ENCODE results near the gene DDX6. TPM values are rescaled to one million over a fixed set of nuclear protein-coding genes. Genes with fewer than 3 reads are reported as not detected.

The DDX6 gene
- polyA plus RNA-seq, 1 of the 3 experiments (the other 2 are of a cell fraction): 7.9 TPM

DNA sequence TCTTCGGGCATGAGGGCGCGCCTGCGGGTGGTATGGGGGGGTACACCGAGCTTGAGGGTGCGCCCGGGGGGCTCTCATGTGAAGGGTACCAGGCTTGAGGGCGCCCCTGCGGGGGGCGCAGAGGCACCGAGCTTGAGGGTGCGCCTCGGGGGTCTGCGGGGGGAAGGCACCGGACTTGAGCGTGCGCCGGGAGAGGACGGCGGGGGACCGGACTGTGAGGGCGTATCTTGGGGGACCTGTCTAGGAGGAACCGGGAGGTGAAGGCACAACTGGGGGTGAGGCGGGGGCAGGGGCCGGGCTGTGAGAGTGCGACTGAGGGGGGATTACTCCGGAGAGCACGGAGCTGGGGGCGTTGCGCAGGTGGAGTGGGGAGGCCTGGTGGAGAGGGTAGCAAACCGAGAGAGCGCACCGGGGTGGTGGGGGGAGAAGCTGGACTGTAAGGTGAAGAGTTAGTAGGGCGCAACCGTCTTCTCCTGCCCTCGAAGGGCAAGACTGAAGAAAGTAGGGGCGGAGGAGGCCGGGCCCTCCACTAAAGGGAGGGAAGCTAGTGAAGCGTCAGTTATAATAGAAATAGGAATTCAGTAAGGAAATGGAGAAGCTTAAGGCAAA is 1.1 kb upstream of the DDX6 start:
- Histone ChIP-seq H3K79me2 (ENCODE audit: insufficient read depth) (peaks cover 44% of the 10 kb centered on the region), H3K9me3 (no peaks in the 10 kb centered on the region), H3K36me3 (replicated peaks in 1 of 2; ENCODE audit: control insufficient read depth in 1 of 2, insufficient read depth in 2 of 2, low read length in 1 of 2) (no peaks in the 10 kb centered on the region), H3K27me3 (ENCODE audit: insufficient read depth) (no peaks in the 10 kb centered on the region), H3K4me3 (ENCODE audit: low read depth in 2 of 2, low read length in 1 of 2) (peak overlapping the region; percentile 71 to 90), H2AFZ (ENCODE audit: low read depth) (peak overlapping the region; percentile 85), H3K9me2 (no peaks in the 10 kb centered on the region), H3K27ac (ENCODE audit: low read depth in 2 of 2, low read length in 1 of 2) (peak overlapping the region; percentile 96 to 97), H3K4me2 (peak overlapping the region; percentile 91), H4K20me1 (ENCODE audit: insufficient read depth) (peaks cover 29% of the 10 kb centered on the region), H3K9ac (peak overlapping the region; percentile 100), H3F3A (replicated peaks; ENCODE audit: insufficient read depth) (peaks cover 11% of the 10 kb centered on the region), H3K4me1 (ENCODE audit: control insufficient read depth in 1 of 2, insufficient read depth in 2 of 2, low read depth in 1 of 2, low read length in 1 of 2) (peaks cover 4 to 14% of the 10 kb centered on the region in 2 experiments; a peak in 2 of 4 replicates)
- DNase-seq: peak; percentile 57
- TF ChIP-seq FOSL2 (IDR thresholded peaks at IDR 0.05; ENCODE audit: borderline replicate concordance, low read depth): no peak
- TF ChIP-seq, protein P1, sequence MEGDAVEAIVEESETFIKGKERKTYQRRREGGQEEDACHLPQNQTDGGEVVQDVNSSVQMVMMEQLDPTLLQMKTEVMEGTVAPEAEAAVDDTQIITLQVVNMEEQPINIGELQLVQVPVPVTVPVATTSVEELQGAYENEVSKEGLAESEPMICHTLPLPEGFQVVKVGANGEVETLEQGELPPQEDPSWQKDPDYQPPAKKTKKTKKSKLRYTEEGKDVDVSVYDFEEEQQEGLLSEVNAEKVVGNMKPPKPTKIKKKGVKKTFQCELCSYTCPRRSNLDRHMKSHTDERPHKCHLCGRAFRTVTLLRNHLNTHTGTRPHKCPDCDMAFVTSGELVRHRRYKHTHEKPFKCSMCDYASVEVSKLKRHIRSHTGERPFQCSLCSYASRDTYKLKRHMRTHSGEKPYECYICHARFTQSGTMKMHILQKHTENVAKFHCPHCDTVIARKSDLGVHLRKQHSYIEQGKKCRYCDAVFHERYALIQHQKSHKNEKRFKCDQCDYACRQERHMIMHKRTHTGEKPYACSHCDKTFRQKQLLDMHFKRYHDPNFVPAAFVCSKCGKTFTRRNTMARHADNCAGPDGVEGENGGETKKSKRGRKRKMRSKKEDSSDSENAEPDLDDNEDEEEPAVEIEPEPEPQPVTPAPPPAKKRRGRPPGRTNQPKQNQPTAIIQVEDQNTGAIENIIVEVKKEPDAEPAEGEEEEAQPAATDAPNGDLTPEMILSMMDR (IDR thresholded peaks at IDR 0.05): 0 out of 2 replicates have a peak, but pooled peaks have one; percentile 1
- POLR2A ChIA-PET: interaction anchor here (0.6 to 2.4 kb wide), 7 partner anchors 11 to 165 kb away, joined by 3 to 18 read pairs (median 4); no protein-coding TSS in a partner anchor
- 9% methylated on average over 32 of the region's 39 CpGs for WGBS (ENCODE audit: low lambda C conversion rate)
- CTCF ChIA-PET: interaction anchor here (0.8 to 9.5 kb wide), 17 partner anchors 12 to 249 kb away, joined by 3 to 101 read pairs (median 5); partner anchors contain the start of gene UPK2

DNA sequence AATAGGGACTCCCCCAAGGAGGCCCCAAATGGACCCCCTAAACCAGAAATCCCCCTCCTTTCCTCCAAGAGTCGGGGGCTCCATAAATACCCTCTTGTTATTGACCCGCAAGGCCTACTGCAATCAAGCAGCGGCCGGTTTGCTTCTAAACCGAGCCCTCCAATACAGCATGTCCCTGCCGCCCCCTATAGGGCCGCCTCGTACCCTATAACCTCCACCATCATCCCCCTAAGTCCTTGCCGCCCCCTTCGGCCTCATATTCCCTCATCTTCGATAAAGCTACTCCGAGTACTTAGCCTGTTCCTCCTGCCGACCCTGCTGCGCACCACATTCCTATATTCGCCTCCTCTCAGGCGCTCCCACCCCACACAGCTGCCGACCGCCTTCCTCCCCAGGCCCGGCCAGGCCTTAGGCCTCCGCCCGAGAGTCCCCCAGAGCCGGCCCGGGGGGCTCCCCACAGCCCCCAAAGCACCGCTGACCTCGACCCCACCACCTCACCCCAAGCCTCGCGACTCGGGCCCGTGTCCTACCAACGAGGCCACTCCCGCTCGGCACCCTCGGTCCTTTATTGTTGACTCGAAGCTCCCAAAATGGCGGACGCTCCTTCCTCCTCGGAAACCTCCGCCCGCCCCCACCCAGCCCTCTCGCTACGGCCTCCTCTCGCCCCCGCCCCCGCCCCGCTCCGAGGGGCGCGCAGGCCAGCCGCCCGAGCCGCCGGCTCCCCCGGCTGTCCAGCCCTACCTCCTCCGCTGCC is 430 bp downstream of the DDX6 start:
- H3K4me1 ChIP-seq (ENCODE audit: control insufficient read depth in 1 of 2, insufficient read depth in 2 of 2, low read depth in 1 of 2, low read length in 1 of 2): peaks cover 4 to 27% of the 10 kb centered on the region in 2 experiments; a peak in 2 of 4 replicates
- no peak for TF ChIP-seq RXRA (IDR thresholded peaks at IDR 0.05; ENCODE audit: borderline replicate concordance, low read depth)
- no peak for TF ChIP-seq CHD2 (IDR thresholded peaks at IDR 0.05; ENCODE audit: low read length, partially characterized antibody)
- TF ChIP-seq SIN3A (IDR thresholded peaks at IDR 0.05; ENCODE audit: borderline replicate concordance, low read depth, low read length): no peak
- no peak for TF ChIP-seq RCOR1 (IDR thresholded peaks at IDR 0.05; ENCODE audit: low read length)
- TF ChIP-seq, protein P2, sequence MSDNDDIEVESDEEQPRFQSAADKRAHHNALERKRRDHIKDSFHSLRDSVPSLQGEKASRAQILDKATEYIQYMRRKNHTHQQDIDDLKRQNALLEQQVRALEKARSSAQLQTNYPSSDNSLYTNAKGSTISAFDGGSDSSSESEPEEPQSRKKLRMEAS (IDR thresholded peaks at IDR 0.05; ENCODE audit: low read depth): peak; percentile 31; the same call in 1 of the 2 replicates
- no peak; the same call in 1 of the 2 replicates for TF ChIP-seq MXI1 (IDR thresholded peaks at IDR 0.05; ENCODE audit: low read depth, low read length)
- TF ChIP-seq NRF1 (IDR thresholded peaks at IDR 0.05; ENCODE audit: low read depth, low read length): no peak
- no peak for TF ChIP-seq MEF2A (IDR thresholded peaks at IDR 0.05; ENCODE audit: borderline replicate concordance, low read depth)
- no peak for TF ChIP-seq EP300 (IDR thresholded peaks at IDR 0.05; ENCODE audit: borderline replicate concordance in 1 of 2, low read depth in 1 of 2, low read length in 1 of 2)
- peak; percentile 54 for TF ChIP-seq RAD21 (IDR thresholded peaks at IDR 0.05; ENCODE audit: low read length)
- no peak; the same call in 1 of the 2 replicates for TF ChIP-seq POLR2AphosphoS5 (IDR thresholded peaks at IDR 0.05; ENCODE audit: low read depth, low read length)
- no peak for TF ChIP-seq NFIC (IDR thresholded peaks at IDR 0.05; ENCODE audit: borderline replicate concordance)
- TF ChIP-seq FOXJ3 (CRISPR knock-in tag; IDR thresholded peaks at IDR 0.05): no peak
- TF ChIP-seq TEAD4 (IDR thresholded peaks at IDR 0.05; ENCODE audit: borderline replicate concordance, insufficient read depth): no peak
- TF ChIP-seq GABPA (IDR thresholded peaks at IDR 0.05; ENCODE audit: low read depth): no peak
- TF ChIP-seq FOXM1 (IDR thresholded peaks at IDR 0.05; ENCODE audit: low read depth): no peak
- TF ChIP-seq, protein P1 (IDR thresholded peaks at IDR 0.05): peak; percentile 63
- peak; percentile 79 for DNase-seq
- no peaks in the 10 kb centered on the region for H3K27me3 ChIP-seq (ENCODE audit: insufficient read depth)
- 0% methylated on average over 25 of the region's 54 CpGs for WGBS (ENCODE audit: low lambda C conversion rate)
- H3F3A ChIP-seq (replicated peaks; ENCODE audit: insufficient read depth): peaks cover 13% of the 10 kb centered on the region
- no peaks in the 10 kb centered on the region for H3K9me3 ChIP-seq
- peak overlapping the region; percentile 100 for H3K9ac ChIP-seq
- H2AFZ ChIP-seq (ENCODE audit: low read depth): no peak overlapping the region
- peak overlapping the region; percentile 96 to 97 for H3K27ac ChIP-seq (ENCODE audit: low read depth in 2 of 2, low read length in 1 of 2)
- H3K4me2 ChIP-seq: peak overlapping the region; percentile 91
- H3K4me3 ChIP-seq (ENCODE audit: low read depth in 2 of 2, low read length in 1 of 2): peak overlapping the region; percentile 71 to 90
- ChIA-PET POLR2A (interaction anchor here (0.6 to 2.4 kb wide), 12 partner anchors 9 to 207 kb away, joined by 3 to 18 read pairs (median 3); partner anchors contain the start of gene CENATAC), CTCF (interaction anchor here (0.6 to 9.5 kb wide), 27 partner anchors 9 to 168 kb away, joined by 3 to 101 read pairs (median 4); partner anchors contain the start of gene UPK2)
- no peaks in the 10 kb centered on the region for H3K9me2 ChIP-seq
- peaks cover 59% of the 10 kb centered on the region for H3K79me2 ChIP-seq (ENCODE audit: insufficient read depth)
- H3K36me3 ChIP-seq (replicated peaks in 1 of 2; ENCODE audit: control insufficient read depth in 1 of 2, insufficient read depth in 2 of 2, low read length in 1 of 2): peaks cover 7 to 8% of the 10 kb centered on the region in 2 experiments
- H4K20me1 ChIP-seq (ENCODE audit: insufficient read depth): peaks cover 44% of the 10 kb centered on the region
